ENCODE data around the gene ANO8. TPM values are rescaled to one million over a fixed set of nuclear protein-coding genes. Genes with fewer than 3 reads are reported as not detected.

ANO8 gene
- total RNA-seq, 6 experiments from 2014 or later = 5.0 to 8.8 (median 6.6) TPM

DNA sequence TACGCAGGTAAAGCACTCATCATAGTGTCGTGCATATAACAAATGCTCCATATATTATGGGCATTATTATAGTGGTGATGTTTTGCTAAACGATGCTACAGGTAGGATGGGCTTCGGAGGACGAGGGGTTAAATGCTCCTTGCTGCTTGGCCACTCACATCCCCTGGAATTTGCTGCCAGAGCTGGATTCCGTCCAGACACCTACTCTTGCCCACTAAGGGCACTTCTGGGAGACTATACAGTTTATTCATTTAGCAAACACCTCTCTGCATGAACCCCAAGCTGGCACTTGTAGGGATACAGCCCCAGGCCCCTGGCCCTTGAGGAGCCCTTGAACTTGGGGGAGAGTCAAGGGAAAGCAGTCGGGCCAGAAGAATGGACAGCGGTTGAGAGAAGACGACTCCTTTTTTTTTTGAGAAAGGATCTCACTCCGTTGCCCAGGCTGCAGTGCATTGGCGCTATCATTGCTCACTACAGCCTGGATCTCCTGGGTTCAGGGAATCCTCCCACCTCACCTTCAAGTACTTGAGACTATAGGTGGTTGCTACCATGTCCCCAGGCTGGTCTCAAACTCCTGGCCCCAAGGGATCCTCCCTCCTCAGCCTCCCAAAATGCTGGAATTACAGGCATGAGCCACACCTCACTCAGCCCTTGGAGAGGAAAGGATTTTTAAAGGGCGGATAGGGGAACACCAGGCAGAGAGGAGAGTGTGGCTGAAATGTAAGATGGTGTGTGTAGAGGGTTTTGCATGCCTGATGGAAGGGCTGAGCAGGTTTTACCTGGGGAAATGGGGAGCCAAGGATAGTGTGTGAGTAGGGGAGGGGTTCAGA lies 30.1 kb downstream of the ANO8 start:
- Histone ChIP-seq H3K9me3 (no peaks in the 10 kb centered on the region), H3K36me3 (peaks cover 0 to 2% (median 0%) of the 10 kb centered on the region in 4 donors), H3K4me1 (peaks cover 0 to 31% (median 15%) of the 10 kb centered on the region in 4 donors), H3K27ac (peak overlapping the region; percentile 80 to 94 (median 88)), H3K27me3 (no peaks in the 10 kb centered on the region), H3K4me3 (no peak overlapping the region)
- DNase-seq = peak in 1 of 3 donors; percentile 63
- intact Hi-C loops (cut with DNase I) = no loop called here
- 56% methylated on average over 11 of the region's 12 CpGs for WGBS (ENCODE audit: insufficient coverage, low coverage, low lambda C conversion rate, missing lambda C conversion rate)
- no peak for TF ChIP-seq POLR2A (IDR thresholded peaks at IDR 0.05)
- TF ChIP-seq, protein P1, sequence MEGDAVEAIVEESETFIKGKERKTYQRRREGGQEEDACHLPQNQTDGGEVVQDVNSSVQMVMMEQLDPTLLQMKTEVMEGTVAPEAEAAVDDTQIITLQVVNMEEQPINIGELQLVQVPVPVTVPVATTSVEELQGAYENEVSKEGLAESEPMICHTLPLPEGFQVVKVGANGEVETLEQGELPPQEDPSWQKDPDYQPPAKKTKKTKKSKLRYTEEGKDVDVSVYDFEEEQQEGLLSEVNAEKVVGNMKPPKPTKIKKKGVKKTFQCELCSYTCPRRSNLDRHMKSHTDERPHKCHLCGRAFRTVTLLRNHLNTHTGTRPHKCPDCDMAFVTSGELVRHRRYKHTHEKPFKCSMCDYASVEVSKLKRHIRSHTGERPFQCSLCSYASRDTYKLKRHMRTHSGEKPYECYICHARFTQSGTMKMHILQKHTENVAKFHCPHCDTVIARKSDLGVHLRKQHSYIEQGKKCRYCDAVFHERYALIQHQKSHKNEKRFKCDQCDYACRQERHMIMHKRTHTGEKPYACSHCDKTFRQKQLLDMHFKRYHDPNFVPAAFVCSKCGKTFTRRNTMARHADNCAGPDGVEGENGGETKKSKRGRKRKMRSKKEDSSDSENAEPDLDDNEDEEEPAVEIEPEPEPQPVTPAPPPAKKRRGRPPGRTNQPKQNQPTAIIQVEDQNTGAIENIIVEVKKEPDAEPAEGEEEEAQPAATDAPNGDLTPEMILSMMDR (IDR thresholded peaks at IDR 0.05) = no peak
- no peak for ATAC-seq

DNA sequence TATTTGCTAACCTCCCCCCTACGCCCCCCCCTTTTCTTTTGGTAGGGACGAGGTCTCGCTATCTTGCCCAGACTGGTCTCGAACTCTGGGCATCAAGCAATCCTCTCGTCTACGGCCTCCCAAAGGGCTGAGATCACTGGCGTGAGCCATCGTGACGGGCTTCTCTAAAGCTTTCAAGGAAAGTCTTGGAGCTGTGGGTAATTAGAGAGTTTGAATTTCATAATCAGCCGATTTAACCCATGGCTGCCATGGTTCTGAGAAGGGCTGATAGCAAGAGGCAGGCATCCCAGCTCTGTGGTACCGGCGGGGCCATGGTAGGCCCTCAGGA lies 30.8 kb downstream of the ANO8 start:
- peaks cover 0 to 2% (median 0%) of the 10 kb centered on the region in 4 donors for H3K36me3 ChIP-seq
- WGBS (ENCODE audit: insufficient coverage, low coverage, low lambda C conversion rate, missing lambda C conversion rate) = 33% methylated on average over 1 of the region's 12 CpGs
- intact Hi-C loops (cut with DNase I) = no loop called here
- no peak for DNase-seq
- TF ChIP-seq, protein P1 (IDR thresholded peaks at IDR 0.05) = no peak
- no peak for TF ChIP-seq POLR2A (IDR thresholded peaks at IDR 0.05)
- H3K27ac ChIP-seq = peak overlapping the region in 2 of 3 donors; percentile 16 to 36
- H3K9me3 ChIP-seq = no peaks in the 10 kb centered on the region
- no peaks in the 10 kb centered on the region for H3K27me3 ChIP-seq
- peaks cover 0 to 31% (median 15%) of the 10 kb centered on the region in 4 donors for H3K4me1 ChIP-seq
- H3K4me3 ChIP-seq = no peak overlapping the region
- no peak for ATAC-seq

DNA sequence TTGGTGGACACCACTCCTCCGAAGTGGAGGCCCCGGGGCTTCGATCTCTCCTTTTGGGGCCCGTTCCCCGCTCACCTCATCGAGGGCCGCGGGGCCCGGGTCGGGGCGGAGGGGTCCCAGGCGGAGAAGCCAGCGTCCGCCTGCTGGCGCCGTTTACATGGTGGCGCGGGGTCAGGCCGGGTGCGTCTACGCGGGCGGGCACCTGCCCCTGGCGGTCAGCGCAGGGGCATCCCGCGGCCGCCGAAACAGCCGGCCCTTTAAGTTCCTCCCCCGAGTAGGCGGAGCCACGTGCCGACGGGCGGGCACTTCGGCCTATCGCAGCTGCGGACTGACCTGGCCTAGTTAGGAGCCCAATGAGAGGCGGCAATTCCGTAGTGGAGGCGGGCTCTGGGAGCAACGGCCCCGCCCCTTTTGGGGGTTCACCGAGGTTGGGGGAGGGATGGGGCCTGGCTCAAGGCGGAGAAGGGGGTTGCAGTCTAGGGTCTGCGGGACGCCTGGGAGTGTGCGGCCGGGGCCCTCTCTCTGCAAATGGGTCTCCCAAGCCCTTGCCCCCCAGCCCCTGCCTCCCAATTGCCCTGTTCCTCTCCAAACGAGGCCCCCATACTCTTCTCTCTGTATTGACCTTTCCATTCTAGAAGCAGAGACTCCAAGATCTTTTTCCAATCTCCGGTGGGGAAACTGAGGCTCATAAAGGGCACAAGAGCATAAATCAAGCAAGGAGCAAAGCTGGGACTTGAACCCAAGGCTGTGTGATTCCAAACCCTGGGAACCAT lies 31.3 kb downstream of the ANO8 start, which contains the start of gene ABHD8:
ABHD8 (minus strand) TSS at position 259 of the 773 bp plus-strand sequence. CDS start 1,809 bp downstream, outside the sequence.
- Histone ChIP-seq H3K27ac (peak within 1 kb of the TSS; percentile 58 to 77 (median 71)), H3K4me3 (peak within 1 kb of the TSS; percentile 87 to 95 (median 92)), H3K4me1 (peaks cover 0 to 31% (median 15%) of the 10 kb centered on the region in 4 donors), H3K9me3 (no peaks in the 10 kb centered on the region), H3K36me3 (peaks cover 0 to 2% (median 0%) of the 10 kb centered on the region in 4 donors), H3K27me3 (no peaks in the 10 kb centered on the region)
- TF ChIP-seq POLR2A (IDR thresholded peaks at IDR 0.05) = peak; percentile 71
- TF ChIP-seq, protein P1 (IDR thresholded peaks at IDR 0.05) = peak; percentile 65 to 83 (median 71)
- WGBS (ENCODE audit: insufficient coverage, low coverage, low lambda C conversion rate, missing lambda C conversion rate) = 8% methylated on average over 3 of the region's 52 CpGs
- ATAC-seq (peak; percentile 72 to 83 (median 77)), DNase-seq (peak; percentile 97 to 99 (median 99))
- intact Hi-C loops (cut with DNase I) = no loop called here

DNA sequence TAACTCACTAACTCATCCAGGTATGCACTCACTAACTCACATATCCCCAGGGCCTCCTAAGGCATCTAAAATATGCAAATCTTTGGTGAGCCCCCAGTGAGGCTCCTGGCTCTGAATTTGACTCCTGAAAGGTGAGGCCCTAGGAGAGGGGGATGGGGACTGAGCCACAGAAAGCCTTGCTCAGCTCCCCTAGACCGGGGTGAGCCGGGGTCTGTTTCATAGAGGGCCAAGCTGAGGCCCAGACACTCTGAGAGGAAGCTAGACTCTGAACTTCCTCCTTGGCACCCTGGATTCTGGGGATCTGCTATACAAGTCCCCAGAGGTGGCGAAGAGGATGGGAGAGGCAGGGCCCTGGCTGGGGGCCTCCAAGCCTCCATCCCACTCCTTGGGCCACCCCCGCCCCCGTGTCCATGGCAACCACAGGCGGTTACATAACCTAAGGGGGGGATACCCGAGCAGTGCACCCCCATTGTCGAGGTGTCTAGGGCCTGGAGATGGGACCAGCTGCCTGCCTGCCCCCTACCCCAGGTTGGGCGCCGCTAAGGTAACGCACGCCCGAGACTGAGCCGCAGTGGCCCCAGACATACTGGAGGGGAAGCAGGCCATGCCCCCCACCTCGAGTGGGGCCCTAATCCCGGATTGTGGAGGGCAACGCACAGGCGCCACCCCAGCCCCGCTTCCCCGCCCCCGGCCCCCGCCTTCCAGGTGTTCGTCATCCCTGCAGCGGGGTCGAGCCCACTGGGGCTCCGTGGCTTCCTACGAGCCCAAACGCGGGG lies 32.1 kb downstream of the ANO8 start:
- H3K27ac ChIP-seq = peak overlapping the region; percentile 58 to 77 (median 71)
- TF ChIP-seq POLR2A (IDR thresholded peaks at IDR 0.05) = no peak
- TF ChIP-seq, protein P1 (IDR thresholded peaks at IDR 0.05) = no peak
- 30% methylated on average over 2 of the region's 29 CpGs for WGBS (ENCODE audit: insufficient coverage, low coverage, low lambda C conversion rate, missing lambda C conversion rate)
- H3K9me3 ChIP-seq = no peaks in the 10 kb centered on the region
- peak overlapping the region; percentile 87 to 95 (median 92) for H3K4me3 ChIP-seq
- peaks cover 0 to 31% (median 15%) of the 10 kb centered on the region in 4 donors for H3K4me1 ChIP-seq
- ATAC-seq = no peak
- DNase-seq = peak in 1 of 3 donors; percentile 62
- H3K27me3 ChIP-seq = no peaks in the 10 kb centered on the region
- peaks cover 0 to 2% (median 0%) of the 10 kb centered on the region in 4 donors for H3K36me3 ChIP-seq
- intact Hi-C loops (cut with DNase I) = no loop called here

All from right lobe of liver (tissue), 6 donors.